Astrocyte (in vitro differentiated cells and primary cell): Measurements from ENCODE around the gene DRC7. TPM values are rescaled to one million over a fixed set of nuclear protein-coding genes. Genes with fewer than 3 reads are reported as not detected.

Experiments used
- DNase-seq: peaks from one replicate; pipeline ENCODE4 v3.0.0-alpha.2; 2010; ENCODE audit warnings: low read depth
- FAIRE-seq: peaks from 2 replicates; lab custom pipeline; 2011; peaks lifted over from hg19 to GRCh38; lab: Jason Lieb, UNC
- H2AFZ ChIP-seq: 2 replicates; pipeline ENCODE4 v1.6.0; 2012; ENCODE audit warnings: low read depth, low read length, inconsistent platforms
- H3K27ac ChIP-seq: 2 replicates; pipeline ENCODE4 v1.5.1; 2011; ENCODE audit warnings: low read depth, low read length, inconsistent platforms
- H3K27me3 ChIP-seq: 2 replicates; pipeline ENCODE4 v1.6.0; 2011; ENCODE audit warnings: low read length, inconsistent platforms; ENCODE audit not compliant: insufficient read depth
- H3K36me3 ChIP-seq: 2 replicates; pipeline ENCODE4 v1.5.1; 2011; ENCODE audit warnings: low read length, inconsistent platforms; ENCODE audit not compliant: insufficient read depth
- H3K4me1 ChIP-seq: 2 replicates; pipeline ENCODE4 v1.5.1; 2011; ENCODE audit warnings: low read length, inconsistent platforms; ENCODE audit not compliant: insufficient read depth
- H3K4me2 ChIP-seq: 2 replicates; pipeline ENCODE4 v1.6.0; 2012; ENCODE audit warnings: low read length, inconsistent platforms
- H3K4me3 ChIP-seq: 2 replicates; pipeline ENCODE4 v1.5.1; 2011; ENCODE audit warnings: low read depth, mild to moderate bottlenecking, low read length, inconsistent platforms; ENCODE audit not compliant: insufficient read depth
- H3K79me2 ChIP-seq: 2 replicates; pipeline ENCODE4 v1.6.0; 2012; ENCODE audit warnings: mild to moderate bottlenecking, low read length, inconsistent platforms; ENCODE audit not compliant: insufficient read depth
- H3K9ac ChIP-seq: 2 replicates; pipeline ENCODE4 v1.6.0; 2012; ENCODE audit warnings: mild to moderate bottlenecking, low read length, inconsistent platforms
- H3K9me3 ChIP-seq: 2 replicates; pipeline ENCODE4 v1.5.1; 2012; ENCODE audit warnings: low read depth, mild to moderate bottlenecking, low read length, inconsistent platforms; ENCODE audit not compliant: insufficient read depth
- H4K20me1 ChIP-seq: 2 replicates; pipeline ENCODE4 v1.6.0; 2012; ENCODE audit warnings: low read length, inconsistent platforms; ENCODE audit not compliant: insufficient read depth
- H3K27ac Mint-ChIP-seq: one replicate; pipeline ENCODE4 v1.8.0; 2021; ENCODE audit warnings: mild to moderate bottlenecking, mixed read lengths; ENCODE audit not compliant: unreplicated experiment
- H3K27me3 Mint-ChIP-seq: one replicate; pipeline ENCODE4 v1.8.0; 2021; ENCODE audit warnings: low read depth, mixed read lengths; ENCODE audit not compliant: unreplicated experiment
- H3K36me3 Mint-ChIP-seq: one replicate; pipeline ENCODE4 v1.8.0; 2021; ENCODE audit warnings: low read depth, mixed read lengths; ENCODE audit not compliant: unreplicated experiment
- H3K4me1 Mint-ChIP-seq: one replicate; pipeline ENCODE4 v1.8.0; 2021; ENCODE audit warnings: low read depth, mixed read lengths; ENCODE audit not compliant: unreplicated experiment
- H3K4me3 Mint-ChIP-seq: one replicate; pipeline ENCODE4 v1.8.0; 2021; ENCODE audit warnings: mild to moderate bottlenecking, moderate library complexity, mixed read lengths; ENCODE audit not compliant: unreplicated experiment
- H3K9me3 Mint-ChIP-seq: one replicate; pipeline ENCODE4 v1.8.0; 2021; ENCODE audit warnings: mild to moderate bottlenecking, mixed read lengths; ENCODE audit not compliant: unreplicated experiment
- CTCF ChIP-seq: IDR thresholded peaks from 2 replicates; pipeline ENCODE4 v1.5.1; 2011; ENCODE audit warnings: low read depth, mild to moderate bottlenecking, inconsistent platforms, low read length, moderate library complexity; ENCODE audit not compliant: insufficient read depth
- EZH2 ChIP-seq: IDR thresholded peaks from 2 replicates; pipeline ENCODE4 v1.6.1; 2012; ENCODE audit warnings: mild to moderate bottlenecking, low read length, inconsistent platforms; ENCODE audit not compliant: insufficient read depth
- total RNA-seq: library from RNA; stranded (reverse); gene quantifications from 2 replicates; pipeline ENCODE4 v1.2.1, GENCODE V29; 2021

DRC7 gene
- total RNA-seq, 1 donor from 2014 or later = not detected

GRCh38 chr16:57684626-57685358 lies 9.8 kb upstream of the DRC7 start:
- DNase-seq = no peak
- Histone ChIP-seq H4K20me1 (no peaks in the 10 kb centered on the region), H3K36me3 (no peaks in the 10 kb centered on the region), H3K4me3 (no peak overlapping the region), H3K27me3 (peaks cover 6% of the 10 kb centered on the region), H3K9ac (no peak overlapping the region), H3K4me2 (no peak overlapping the region), H3K27ac (no peak overlapping the region), H3K4me1 (no peaks in the 10 kb centered on the region), H3K79me2 (no peaks in the 10 kb centered on the region), H2AFZ (no peak overlapping the region), H3K9me3 (no peaks in the 10 kb centered on the region)
- Mint-ChIP-seq H3K27me3 (peaks cover 46% of the 10 kb centered on the region), H3K36me3 (no peaks in the 10 kb centered on the region), H3K27ac (no peak overlapping the region), H3K9me3 (peaks cover 9% of the 10 kb centered on the region), H3K4me3 (no peak overlapping the region), H3K4me1 (no peaks in the 10 kb centered on the region)
- no peak for FAIRE-seq
- TF ChIP-seq EZH2 (no peak), CTCF (no peak)

GRCh38 chr16:57685633-57686032 lies 9.0 kb upstream of the DRC7 start:
- FAIRE-seq = no peak
- no peak overlapping the region for H2AFZ ChIP-seq
- peaks cover 9% of the 10 kb centered on the region for H3K9me3 Mint-ChIP-seq

More at GRCh38 chr16:57685633-57686032, 9.0 kb upstream of the DRC7 start:
- Histone ChIP-seq H3K9me3 (no peaks in the 10 kb centered on the region), H3K4me2 (no peak overlapping the region), H3K36me3 (no peaks in the 10 kb centered on the region), H3K79me2 (no peaks in the 10 kb centered on the region), H3K9ac (no peak overlapping the region), H3K27ac (no peak overlapping the region), H3K4me3 (no peak overlapping the region), H3K4me1 (no peaks in the 10 kb centered on the region), H4K20me1 (no peaks in the 10 kb centered on the region), H3K27me3 (peaks cover 9% of the 10 kb centered on the region)
- Mint-ChIP-seq H3K27me3 (peaks cover 45% of the 10 kb centered on the region), H3K4me1 (no peaks in the 10 kb centered on the region), H3K4me3 (no peak overlapping the region), H3K36me3 (no peaks in the 10 kb centered on the region), H3K27ac (no peak overlapping the region)
- no peak for DNase-seq
- no peak for TF ChIP-seq EZH2
- no peak for TF ChIP-seq CTCF
